Measurements from ENCODE around the gene PCDHGA2. TPM values are rescaled to one million over a fixed set of nuclear protein-coding genes. Genes with fewer than 3 reads are reported as not detected.
"Not testable (repeated sequence)": the region's sequence is repeated elsewhere in the genome, so short reads cannot be mapped to it uniquely, and the experiment has no call there.

The PCDHGA2 gene
- total RNA-seq, 1 donor from 2014 or later = 0.72 TPM

DNA sequence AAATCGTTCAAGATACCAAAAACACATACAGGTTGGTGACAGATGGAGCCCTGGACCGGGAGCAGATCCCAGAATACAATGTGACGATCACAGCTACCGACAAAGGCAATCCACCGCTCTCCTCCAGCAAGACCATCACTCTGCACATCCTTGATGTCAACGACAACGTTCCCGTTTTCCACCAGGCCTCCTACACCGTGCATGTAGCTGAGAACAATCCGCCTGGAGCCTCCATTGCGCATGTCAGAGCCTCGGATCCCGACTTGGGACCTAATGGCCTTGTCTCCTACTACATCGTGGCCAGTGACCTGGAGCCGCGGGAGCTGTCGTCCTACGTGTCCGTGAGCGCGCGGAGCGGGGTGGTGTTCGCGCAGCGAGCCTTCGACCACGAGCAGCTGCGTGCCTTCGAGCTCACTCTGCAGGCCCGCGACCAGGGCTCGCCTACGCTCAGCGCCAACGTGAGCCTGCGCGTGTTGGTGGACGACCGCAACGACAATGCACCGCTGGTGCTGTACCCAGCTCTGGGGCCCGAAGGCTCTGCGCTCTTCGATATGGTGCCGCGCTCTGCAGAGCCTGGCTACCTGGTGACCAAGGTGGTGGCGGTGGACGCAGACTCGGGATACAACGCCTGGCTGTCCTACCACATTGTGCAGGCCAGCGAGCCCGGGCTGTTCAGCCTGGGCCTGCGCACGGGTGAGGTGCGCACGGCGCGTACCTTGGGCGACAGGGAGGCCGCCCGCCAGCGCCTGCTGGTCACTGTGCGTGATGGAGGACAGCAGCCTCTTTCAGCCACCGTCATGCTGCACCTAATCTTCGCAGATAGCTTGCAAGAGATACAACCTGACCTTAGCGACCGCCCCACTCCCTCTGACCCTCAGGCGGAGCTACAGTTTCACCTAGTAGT is 33.3 kb downstream of the PCDHGA2 start:
- Mint-ChIP-seq H3K4me3 (ENCODE audit: low read depth) (no peak overlapping the region), H3K9me3 (ENCODE audit: low read depth) (peaks cover 50% of the 10 kb centered on the region), H3K36me3 (ENCODE audit: insufficient read depth) (peaks cover 20% of the 10 kb centered on the region), H3K27me3 (no peaks in the 10 kb centered on the region), H3K27ac (no peak overlapping the region), H3K4me1 (ENCODE audit: low read depth) (no peaks in the 10 kb centered on the region)
- DNase-seq (ENCODE audit: low spot score, unreplicated experiment) = no peak
- TF ChIP-seq, protein P1, sequence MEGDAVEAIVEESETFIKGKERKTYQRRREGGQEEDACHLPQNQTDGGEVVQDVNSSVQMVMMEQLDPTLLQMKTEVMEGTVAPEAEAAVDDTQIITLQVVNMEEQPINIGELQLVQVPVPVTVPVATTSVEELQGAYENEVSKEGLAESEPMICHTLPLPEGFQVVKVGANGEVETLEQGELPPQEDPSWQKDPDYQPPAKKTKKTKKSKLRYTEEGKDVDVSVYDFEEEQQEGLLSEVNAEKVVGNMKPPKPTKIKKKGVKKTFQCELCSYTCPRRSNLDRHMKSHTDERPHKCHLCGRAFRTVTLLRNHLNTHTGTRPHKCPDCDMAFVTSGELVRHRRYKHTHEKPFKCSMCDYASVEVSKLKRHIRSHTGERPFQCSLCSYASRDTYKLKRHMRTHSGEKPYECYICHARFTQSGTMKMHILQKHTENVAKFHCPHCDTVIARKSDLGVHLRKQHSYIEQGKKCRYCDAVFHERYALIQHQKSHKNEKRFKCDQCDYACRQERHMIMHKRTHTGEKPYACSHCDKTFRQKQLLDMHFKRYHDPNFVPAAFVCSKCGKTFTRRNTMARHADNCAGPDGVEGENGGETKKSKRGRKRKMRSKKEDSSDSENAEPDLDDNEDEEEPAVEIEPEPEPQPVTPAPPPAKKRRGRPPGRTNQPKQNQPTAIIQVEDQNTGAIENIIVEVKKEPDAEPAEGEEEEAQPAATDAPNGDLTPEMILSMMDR (IDR thresholded peaks at IDR 0.05; ENCODE audit: unreplicated experiment) = no peak

DNA sequence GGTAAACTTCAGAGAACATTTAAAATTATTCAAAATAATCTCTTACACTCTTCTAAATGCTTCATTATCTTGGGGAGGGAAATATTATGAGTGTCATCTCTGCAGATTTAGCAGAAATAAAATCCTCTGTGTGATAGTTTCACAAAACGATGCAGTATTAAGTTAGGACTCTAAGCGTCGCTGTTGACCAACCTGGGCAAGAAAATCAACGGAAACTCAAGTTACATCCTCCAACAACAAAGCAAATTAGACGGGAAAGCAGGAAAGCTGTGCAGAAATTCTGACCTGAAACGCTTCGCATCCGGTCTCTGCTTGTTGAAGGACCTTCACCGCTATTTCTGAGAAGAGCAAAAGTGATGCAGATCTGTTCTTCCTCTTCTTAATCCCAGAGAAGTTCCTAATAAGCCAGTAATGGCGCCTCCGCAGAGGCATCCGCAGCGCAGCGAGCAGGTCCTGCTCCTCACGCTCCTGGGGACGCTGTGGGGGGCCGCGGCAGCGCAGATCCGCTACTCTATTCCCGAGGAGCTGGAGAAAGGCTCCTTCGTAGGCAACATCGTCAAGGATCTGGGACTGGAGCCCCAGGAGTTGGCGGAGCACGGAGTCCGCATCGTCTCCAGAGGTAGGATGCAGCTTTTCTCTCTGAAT is 35.2 kb downstream of the PCDHGA2 start, which contains the start of gene PCDHGA6:
Gene PCDHGA6 (plus strand): TSS at position 219 of the 645 bp plus-strand sequence. CDS start 193 bp downstream, at position 412.
- no peak for DNase-seq (ENCODE audit: low spot score, unreplicated experiment)
- H3K36me3 Mint-ChIP-seq (ENCODE audit: insufficient read depth) = peaks cover 20% of the 10 kb centered on the region
- H3K27ac Mint-ChIP-seq = no peak within 1 kb of the TSS
- H3K4me3 Mint-ChIP-seq (ENCODE audit: low read depth) = no peak within 1 kb of the TSS
- H3K27me3 Mint-ChIP-seq = no peaks in the 10 kb centered on the region
- H3K4me1 Mint-ChIP-seq (ENCODE audit: low read depth) = no peaks in the 10 kb centered on the region
- TF ChIP-seq, protein P1 (IDR thresholded peaks at IDR 0.05; ENCODE audit: unreplicated experiment) = no peak
- H3K9me3 Mint-ChIP-seq (ENCODE audit: low read depth) = peaks cover 55% of the 10 kb centered on the region

DNA sequence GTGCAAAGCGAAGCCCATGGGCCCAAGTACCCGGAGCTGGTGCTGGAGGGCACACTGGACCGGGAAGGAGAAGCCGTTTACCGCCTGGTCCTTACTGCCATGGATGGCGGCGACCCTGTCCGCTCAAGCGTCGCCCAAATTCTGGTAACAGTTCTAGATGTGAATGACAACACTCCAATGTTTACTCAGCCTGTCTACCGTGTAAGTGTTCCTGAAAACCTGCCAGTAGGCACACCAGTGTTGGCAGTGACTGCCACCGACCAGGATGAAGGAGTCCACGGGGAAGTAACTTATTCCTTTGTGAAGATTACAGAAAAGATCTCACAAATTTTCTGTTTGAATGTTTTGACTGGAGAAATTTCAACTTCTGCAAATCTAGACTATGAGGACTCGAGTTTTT is 36.1 kb downstream of the PCDHGA2 start:
- peaks cover 54% of the 10 kb centered on the region for H3K9me3 Mint-ChIP-seq (ENCODE audit: low read depth)
- H3K4me3 Mint-ChIP-seq (ENCODE audit: low read depth) = no peak overlapping the region
- H3K27ac Mint-ChIP-seq = no peak overlapping the region
- DNase-seq (ENCODE audit: low spot score, unreplicated experiment) = no peak
- no peaks in the 10 kb centered on the region for H3K27me3 Mint-ChIP-seq
- H3K36me3 Mint-ChIP-seq (ENCODE audit: insufficient read depth) = peaks cover 19% of the 10 kb centered on the region
- H3K4me1 Mint-ChIP-seq (ENCODE audit: low read depth) = no peaks in the 10 kb centered on the region
- TF ChIP-seq, protein P1 (IDR thresholded peaks at IDR 0.05; ENCODE audit: unreplicated experiment) = no peak

DNA sequence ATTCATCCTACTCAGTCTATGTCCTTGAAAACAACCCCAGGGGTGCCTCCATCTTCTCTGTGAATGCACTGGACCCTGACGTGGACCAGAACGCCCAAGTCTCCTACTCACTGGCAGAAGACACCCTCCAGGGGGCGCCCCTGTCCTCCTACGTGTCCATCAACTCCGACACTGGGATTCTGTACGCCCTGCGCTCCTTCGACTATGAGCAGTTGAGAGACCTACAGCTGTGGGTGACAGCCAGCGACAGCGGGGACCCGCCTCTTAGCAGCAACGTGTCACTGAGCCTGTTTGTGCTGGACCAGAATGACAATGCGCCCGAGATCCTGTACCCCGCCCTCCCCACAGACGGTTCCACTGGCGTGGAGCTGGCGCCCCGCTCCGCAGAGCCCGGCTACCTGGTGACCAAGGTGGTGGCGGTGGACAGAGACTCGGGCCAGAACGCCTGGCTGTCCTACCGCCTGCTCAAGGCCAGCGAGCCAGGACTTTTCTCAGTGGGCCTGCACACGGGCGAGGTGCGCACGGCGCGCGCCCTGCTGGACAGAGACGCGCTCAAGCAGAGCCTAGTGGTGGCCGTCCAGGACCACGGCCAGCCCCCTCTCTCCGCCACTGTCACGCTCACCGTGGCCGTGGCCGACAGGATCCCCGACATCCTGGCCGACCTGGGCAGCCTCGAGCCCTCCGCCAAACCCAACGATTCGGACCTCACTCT is 37.0 kb downstream of the PCDHGA2 start:
- peaks cover 49% of the 10 kb centered on the region for H3K9me3 Mint-ChIP-seq (ENCODE audit: low read depth)
- H3K36me3 Mint-ChIP-seq (ENCODE audit: insufficient read depth) = peaks cover 17% of the 10 kb centered on the region
- not testable (repeated sequence) for H3K27me3 Mint-ChIP-seq; H3K4me3 Mint-ChIP-seq (ENCODE audit: low read depth); DNase-seq (ENCODE audit: low spot score, unreplicated experiment); H3K27ac Mint-ChIP-seq; H3K4me1 Mint-ChIP-seq (ENCODE audit: low read depth)

DNA sequence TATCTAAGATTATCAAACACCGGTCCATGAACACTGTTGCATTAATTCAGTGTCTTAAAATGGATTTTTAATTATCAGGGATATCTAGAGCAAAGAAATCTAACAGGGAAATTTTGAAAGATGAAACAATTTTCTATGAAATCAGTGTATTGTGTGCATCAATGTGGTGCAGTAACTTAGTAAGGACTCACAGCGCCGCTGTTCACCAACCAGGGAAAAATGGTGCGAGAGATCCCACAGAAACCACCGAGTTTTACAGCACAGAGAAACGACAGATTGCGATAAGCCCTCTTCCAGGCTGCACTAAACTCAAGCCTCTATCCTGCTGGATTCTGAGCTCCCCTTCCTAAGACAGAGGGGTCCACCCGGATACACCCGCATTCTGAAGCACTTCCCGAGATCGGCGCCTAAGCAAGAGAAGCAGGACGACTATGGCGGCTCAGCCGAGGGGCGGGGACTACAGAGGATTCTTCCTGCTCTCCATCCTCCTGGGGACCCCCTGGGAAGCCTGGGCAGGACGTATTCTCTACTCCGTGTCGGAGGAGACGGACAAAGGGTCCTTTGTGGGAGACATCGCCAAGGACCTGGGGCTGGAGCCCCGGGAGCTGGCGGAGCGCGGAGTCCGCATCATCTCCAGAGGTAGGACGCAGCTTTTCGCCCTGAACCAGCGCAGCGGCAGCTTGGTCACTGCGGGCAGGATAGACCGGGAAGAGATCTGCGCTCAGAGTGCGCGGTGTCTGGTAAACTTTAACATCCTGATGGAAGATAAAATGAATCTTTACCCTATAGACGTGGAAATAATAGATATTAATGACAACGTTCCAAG is 44.1 kb downstream of the PCDHGA2 start, which contains the start of gene PCDHGA7:
Gene PCDHGA7 (plus strand): TSS at position 274 of the 826 bp plus-strand sequence. CDS start 158 bp downstream, at position 432.
- Mint-ChIP-seq H3K27me3 (no peaks in the 10 kb centered on the region), H3K4me3 (ENCODE audit: low read depth) (no peak within 1 kb of the TSS), H3K27ac (no peak within 1 kb of the TSS), H3K9me3 (ENCODE audit: low read depth) (peaks cover 48% of the 10 kb centered on the region), H3K4me1 (ENCODE audit: low read depth) (no peaks in the 10 kb centered on the region), H3K36me3 (ENCODE audit: insufficient read depth) (peaks cover 11% of the 10 kb centered on the region)
- no peak for DNase-seq (ENCODE audit: low spot score, unreplicated experiment)
- TF ChIP-seq, protein P1 (IDR thresholded peaks at IDR 0.05; ENCODE audit: unreplicated experiment) = no peak

Measured in progenitor cell of endocrine pancreas (in vitro differentiated cells).